Brain microvascular endothelial cell (primary cell): ENCODE data around the gene VGLL4.

Experiments
- DNase-seq: peaks from one replicate; pipeline ENCODE4 v3.0.0-alpha.2; 2020
- H3K27ac ChIP-seq: fragments of 250-450 bp; sonication (Bioruptor Pico); 2 replicates; pipeline ENCODE4 v1.5.1; 2020; ENCODE audit warnings: mild to moderate bottlenecking, moderate library complexity
- H3K27me3 ChIP-seq: fragments of 250-450 bp; sonication (Bioruptor Pico); replicated peaks from 2 replicates; pipeline ENCODE4 v1.5.1; 2020; ENCODE audit warnings: mild to moderate bottlenecking
- H3K36me3 ChIP-seq: fragments of 250-450 bp; sonication (Bioruptor Pico); replicated peaks from 2 replicates; pipeline ENCODE4 v1.5.1; 2020; ENCODE audit warnings: mild to moderate bottlenecking
- H3K4me3 ChIP-seq: 2 replicates; pipeline ENCODE4 v1.5.1; 2011; ENCODE audit warnings: low read depth, mild to moderate bottlenecking, control low read depth, low read length, moderate library complexity
- CTCF ChIP-seq: IDR thresholded peaks from 2 replicates; pipeline ENCODE4 v1.5.1; 2011; ENCODE audit warnings: low read depth, mild to moderate bottlenecking, moderate library complexity, low read length, control low read depth, inconsistent platforms; ENCODE audit errors: missing control alignments
- in situ Hi-C: cut with HindIII; loops from 2 replicates; pipeline ENCODE4 v1.10.0; 2017; ENCODE audit warnings: low sequenced_read_pairs, low pct_ligation_motif_present

Gene VGLL4

GRCh38 chr3:11558002-11558401 is 85.7 kb downstream of the VGLL4 start:
- H3K36me3 ChIP-seq = peaks cover 55% of the 10 kb centered on the region
- peak; percentile 90 for DNase-seq
- no peaks in the 10 kb centered on the region for H3K27me3 ChIP-seq
- TF ChIP-seq CTCF = peak; percentile 18
- H3K4me3 ChIP-seq = no peak overlapping the region
- in situ Hi-C loops = no loop called here
- H3K27ac ChIP-seq = peak overlapping the region; percentile 81

- H3K27me3 ChIP-seq = no peaks in the 10 kb centered on the region
- H3K27ac ChIP-seq = peak overlapping the region; percentile 81
- in situ Hi-C loops = no loop called here
- H3K36me3 ChIP-seq = peaks cover 45% of the 10 kb centered on the region
- no peak overlapping the region for H3K4me3 ChIP-seq
- no peak for TF ChIP-seq CTCF
- DNase-seq = peak; percentile 97
Measured at GRCh38 chr3:11556851-11557644, 86.7 kb downstream of the VGLL4 start.

GRCh38 chr3:11555881-11556633 is 87.7 kb downstream of the VGLL4 start:
- Histone ChIP-seq H3K36me3 (peaks cover 38% of the 10 kb centered on the region), H3K4me3 (no peak overlapping the region), H3K27me3 (no peaks in the 10 kb centered on the region), H3K27ac (peak overlapping the region; percentile 81)
- TF ChIP-seq CTCF = no peak
- no peak for DNase-seq
- in situ Hi-C loops = no loop called here

GRCh38 chr3:11555211-11555782 is 88.4 kb downstream of the VGLL4 start:
- no peak overlapping the region for H3K4me3 ChIP-seq
- no peaks in the 10 kb centered on the region for H3K27me3 ChIP-seq
- DNase-seq = no peak
- no peak for TF ChIP-seq CTCF
- H3K27ac ChIP-seq = no peak overlapping the region
- peaks cover 32% of the 10 kb centered on the region for H3K36me3 ChIP-seq
- in situ Hi-C loops = no loop called here

- peaks cover 32% of the 10 kb centered on the region for H3K36me3 ChIP-seq
- H3K27me3 ChIP-seq = no peaks in the 10 kb centered on the region
- no peak for TF ChIP-seq CTCF
- H3K27ac ChIP-seq = no peak overlapping the region
- in situ Hi-C loops = no loop called here
- no peak for DNase-seq
- H3K4me3 ChIP-seq = no peak overlapping the region
Measured at GRCh38 chr3:11554666-11555065, 89.0 kb downstream of the VGLL4 start.
